Activated naive CD8-positive, alpha-beta T cell treated with anti-CD3 and anti-CD28 coated beads, Interleukin-2, amount 50 U/mL, for 24 hours (primary cell): ENCODE data around the gene KDM4B.
"Not testable (repeated sequence)": the region's sequence is repeated elsewhere in the genome, so short reads cannot be mapped to it uniquely, and the experiment has no call there.

ENCODE experiments used
- ATAC-seq: fragments of 150-1000 bp; cut with Tn5 transposase; one replicate; pipeline ENCODE4 v1.10.0; 2021
- DNase-seq: peaks from one replicate; pipeline ENCODE4 v3.0.0; 2021
- H3K27ac Mint-ChIP-seq: one replicate; pipeline ENCODE4 v1.8.0; 2021; ENCODE audit warnings: mild to moderate bottlenecking, mixed read lengths
- H3K27me3 Mint-ChIP-seq: one replicate; pipeline ENCODE4 v1.8.0; 2021; ENCODE audit warnings: mixed read lengths
- H3K36me3 Mint-ChIP-seq: one replicate; pipeline ENCODE4 v1.8.0; 2021; ENCODE audit warnings: low read depth, mixed read lengths
- H3K4me1 Mint-ChIP-seq: one replicate; pipeline ENCODE4 v1.8.0; 2021; ENCODE audit warnings: mixed read lengths
- H3K4me3 Mint-ChIP-seq: one replicate; pipeline ENCODE4 v1.8.0; 2021; ENCODE audit warnings: mild to moderate bottlenecking, moderate library complexity, mixed read lengths
- H3K9me3 Mint-ChIP-seq: one replicate; pipeline ENCODE4 v1.8.0; 2021; ENCODE audit warnings: mixed read lengths

Gene KDM4B

GRCh38 chr19:4974880-4975469 is 6.1 kb downstream of the KDM4B start:
- no peaks in the 10 kb centered on the region for H3K9me3 Mint-ChIP-seq
- no peak overlapping the region for H3K4me3 Mint-ChIP-seq
- no peaks in the 10 kb centered on the region for H3K27me3 Mint-ChIP-seq
- H3K4me1 Mint-ChIP-seq: peaks cover 34% of the 10 kb centered on the region
- no peak for DNase-seq
- no peak overlapping the region for H3K27ac Mint-ChIP-seq
- no peak for ATAC-seq
- H3K36me3 Mint-ChIP-seq: peaks cover 2% of the 10 kb centered on the region

- not testable (repeated sequence) for H3K27me3 Mint-ChIP-seq, H3K27ac Mint-ChIP-seq, DNase-seq, H3K9me3 Mint-ChIP-seq, H3K4me3 Mint-ChIP-seq, H3K36me3 Mint-ChIP-seq, ATAC-seq
- peaks cover 31% of the 10 kb centered on the region for H3K4me1 Mint-ChIP-seq
These were observed 6.7 kb downstream of the KDM4B start for GRCh38 chr19:4975601-4976000.

GRCh38 chr19:4976401-4977298 is 7.7 kb downstream of the KDM4B start:
- Mint-ChIP-seq H3K27me3 (no peaks in the 10 kb centered on the region), H3K9me3 (no peaks in the 10 kb centered on the region), H3K4me1 (peaks cover 23% of the 10 kb centered on the region), H3K4me3 (no peak overlapping the region), H3K27ac (no peak overlapping the region), H3K36me3 (peaks cover 2% of the 10 kb centered on the region)
- ATAC-seq (no peak), DNase-seq (no peak)

- H3K4me1 Mint-ChIP-seq: peaks cover 23% of the 10 kb centered on the region
- peaks cover 2% of the 10 kb centered on the region for H3K36me3 Mint-ChIP-seq
- no peak overlapping the region for H3K27ac Mint-ChIP-seq
- ATAC-seq: no peak
- no peak overlapping the region for H3K4me3 Mint-ChIP-seq
- DNase-seq: no peak
- H3K9me3 Mint-ChIP-seq: no peaks in the 10 kb centered on the region
- H3K27me3 Mint-ChIP-seq: no peaks in the 10 kb centered on the region
These were observed 8.6 kb downstream of the KDM4B start for GRCh38 chr19:4977299-4978174.

- Mint-ChIP-seq H3K9me3 (no peaks in the 10 kb centered on the region), H3K36me3 (peaks cover 2% of the 10 kb centered on the region), H3K4me1 (peaks cover 21% of the 10 kb centered on the region), H3K4me3 (no peak overlapping the region), H3K27ac (no peak overlapping the region), H3K27me3 (no peaks in the 10 kb centered on the region)
- DNase-seq: no peak
- ATAC-seq: no peak
These were observed 10.4 kb downstream of the KDM4B start for GRCh38 chr19:4979211-4979807.

- Mint-ChIP-seq H3K36me3 (peaks cover 2% of the 10 kb centered on the region), H3K9me3 (no peaks in the 10 kb centered on the region), H3K27me3 (no peaks in the 10 kb centered on the region), H3K27ac (no peak overlapping the region), H3K4me3 (no peak overlapping the region), H3K4me1 (peaks cover 17% of the 10 kb centered on the region)
- DNase-seq: no peak
- ATAC-seq: no peak
These were observed 11.2 kb downstream of the KDM4B start for GRCh38 chr19:4980067-4980466.

- H3K27me3 Mint-ChIP-seq: no peaks in the 10 kb centered on the region
- peaks cover 17% of the 10 kb centered on the region for H3K4me1 Mint-ChIP-seq
- H3K9me3 Mint-ChIP-seq: no peaks in the 10 kb centered on the region
- no peak overlapping the region for H3K4me3 Mint-ChIP-seq
- ATAC-seq: no peak
- H3K36me3 Mint-ChIP-seq: peaks cover 2% of the 10 kb centered on the region
- H3K27ac Mint-ChIP-seq: no peak overlapping the region
- DNase-seq: no peak
These were observed 12.1 kb downstream of the KDM4B start for GRCh38 chr19:4980838-4981680.

GRCh38 chr19:4981681-4981958 is 12.7 kb downstream of the KDM4B start:
- peaks cover 17% of the 10 kb centered on the region for H3K4me1 Mint-ChIP-seq
- DNase-seq: no peak
- H3K27me3 Mint-ChIP-seq: no peaks in the 10 kb centered on the region
- H3K9me3 Mint-ChIP-seq: no peaks in the 10 kb centered on the region
- no peak for ATAC-seq
- no peak overlapping the region for H3K4me3 Mint-ChIP-seq
- peaks cover 2% of the 10 kb centered on the region for H3K36me3 Mint-ChIP-seq
- H3K27ac Mint-ChIP-seq: no peak overlapping the region

- no peak for ATAC-seq
- Mint-ChIP-seq H3K27ac (no peak overlapping the region), H3K27me3 (no peaks in the 10 kb centered on the region), H3K4me1 (peaks cover 19% of the 10 kb centered on the region), H3K4me3 (no peak overlapping the region), H3K36me3 (no peaks in the 10 kb centered on the region), H3K9me3 (no peaks in the 10 kb centered on the region)
- DNase-seq: no peak
These were observed 14.6 kb downstream of the KDM4B start for GRCh38 chr19:4983346-4984105.

GRCh38 chr19:4984106-4984380 is 15.1 kb downstream of the KDM4B start:
- H3K4me1 Mint-ChIP-seq: peaks cover 17% of the 10 kb centered on the region
- no peaks in the 10 kb centered on the region for H3K27me3 Mint-ChIP-seq
- ATAC-seq: no peak
- H3K9me3 Mint-ChIP-seq: no peaks in the 10 kb centered on the region
- DNase-seq: no peak
- no peak overlapping the region for H3K27ac Mint-ChIP-seq
- H3K4me3 Mint-ChIP-seq: no peak overlapping the region
- no peaks in the 10 kb centered on the region for H3K36me3 Mint-ChIP-seq

- Mint-ChIP-seq H3K27ac (no peak overlapping the region), H3K4me3 (no peak overlapping the region), H3K4me1 (peaks cover 13% of the 10 kb centered on the region), H3K9me3 (no peaks in the 10 kb centered on the region), H3K27me3 (no peaks in the 10 kb centered on the region), H3K36me3 (no peaks in the 10 kb centered on the region)
- DNase-seq (no peak), ATAC-seq (no peak)
These were observed 15.6 kb downstream of the KDM4B start for GRCh38 chr19:4984438-4984990.

- Mint-ChIP-seq H3K4me1 (peaks cover 11% of the 10 kb centered on the region), H3K36me3 (no peaks in the 10 kb centered on the region), H3K27ac (no peak overlapping the region), H3K27me3 (no peaks in the 10 kb centered on the region), H3K9me3 (no peaks in the 10 kb centered on the region), H3K4me3 (no peak overlapping the region)
- ATAC-seq: no peak
- no peak for DNase-seq
These were observed 16.7 kb downstream of the KDM4B start for GRCh38 chr19:4985551-4985991.

GRCh38 chr19:4986056-4986455 is 17.1 kb downstream of the KDM4B start:
- H3K4me1 Mint-ChIP-seq: peaks cover 9% of the 10 kb centered on the region
- ATAC-seq (no peak), DNase-seq (no peak)
- H3K4me3 Mint-ChIP-seq: no peak overlapping the region
- H3K27ac Mint-ChIP-seq: no peak overlapping the region
- no peaks in the 10 kb centered on the region for H3K27me3 Mint-ChIP-seq
- H3K36me3 Mint-ChIP-seq: no peaks in the 10 kb centered on the region
- H3K9me3 Mint-ChIP-seq: no peaks in the 10 kb centered on the region
